Psoas muscle (tissue), 8 donors: Measurements from ENCODE around the gene ALOXE3. TPM values are rescaled to one million over a fixed set of nuclear protein-coding genes. Genes with fewer than 3 reads are reported as not detected.

Experiments used
- ATAC-seq, 4 donors: fragments of 200-7000 bp; cut with Tn5 transposase; one replicate each; pipeline ENCODE4 v1.9.1; 2020; ENCODE audit warnings: moderate library complexity in 3 of 4, mild to moderate bottlenecking in 2 of 4
- DNase-seq, 2 donors: peaks; one replicate each; pipeline ENCODE4 v3.0.0-alpha.2; 2020
- H3K27ac ChIP-seq: fragments of 200-600 bp; one replicate; pipeline ENCODE4 v1.8.0; 2022
- H3K27me3 ChIP-seq, 3 donors: fragments of 200-600 bp in 1 of 3; one replicate each; pipeline versions ENCODE4 v1.6.1 to v1.8.0; 2013 to 2022; ENCODE audit warnings: low read length in 2 of 3, mild to moderate bottlenecking in 2 of 3, moderate library complexity in 1 of 3; ENCODE audit not compliant: insufficient read depth in 3 of 3
- H3K36me3 ChIP-seq, 2 donors: fragments of 200-600 bp in 1 of 2; one replicate each; pipeline versions ENCODE4 v1.6.1 to v1.8.0; 2013 to 2022; ENCODE audit warnings: low read depth in 1 of 2, mild to moderate bottlenecking in 1 of 2, moderate library complexity in 1 of 2; ENCODE audit not compliant: insufficient read depth in 1 of 2
- H3K4me1 ChIP-seq: fragments of 200-600 bp; one replicate; pipeline ENCODE4 v1.8.0; 2022
- H3K4me3 ChIP-seq: fragments of 200-600 bp; one replicate; pipeline ENCODE4 v1.8.0; 2022; ENCODE audit warnings: mild to moderate bottlenecking
- H3K9me3 ChIP-seq: fragments of 200-600 bp; one replicate; pipeline ENCODE4 v1.8.0; 2022
- CTCF ChIP-seq: fragments of 200-600 bp; IDR thresholded peaks from one replicate; pipeline ENCODE4 v1.8.0; 2022; ENCODE audit warnings: antibody characterized with exemption
- WGBS, 3 donors: extraction: QIAGEN DNeasy Blood & Tissue Kit; methylation state at CpG; one replicate each; pipeline versions ENCODE4 v1.1.6 to v1.1.7; 2013; 5-methylcytosine and 5-hydroxymethylcytosine counted together
- intact Hi-C, 2 donors: fragments of 100-400 bp; cut with DNase I; formaldehyde crosslinking; loops; one replicate each; pipeline versions ENCODE4 v1.11.0 to v1.14.2; 2022
- polyA plus RNA-seq, 3 donors: library from polyadenylated mRNA; stranded (reverse); fragments of 200-250 nt; gene quantifications; one replicate each; pipeline ENCODE4 v1.2.3, GENCODE V29; 2013
- total RNA-seq, 4 donors: library from RNA; stranded (reverse); fragmentation: NEBNext Ultra II Directional in 2 of 4; extraction: Animal tissue kit (Norgen Biotek cat#: 25700) in 2 of 4; gene quantifications; one replicate each; pipeline versions ENCODE4 v1.2.1 to v1.2.4, GENCODE V29; 2021 to 2023
- donor health status: healthy with polysubstance abuse.
- donor health status: DM: no; HTN: no; CAD: no; lungs with moderate emphysema.
- donor health status: Bipolar disorder and iron deficiency.
- donor health status: healthy.
- donor health status: DM: yes; HTN: yes; CAD: no.
- donor health status: DM: no; HTN: no; CAD: no.
- donor health status: DM: no; HTN: no; CAD: no.
- donor health status: DM: yes; HTN: yes; CAD: no.

The ALOXE3 gene
- total and polyA plus RNA-seq, 7 donors: 0.42 TPM; not detected in 6

GRCh38 chr17:8076502-8077266 is 41.6 kb downstream of the ALOXE3 start:
- Histone ChIP-seq H3K27me3 (peaks cover 0 to 76% (median 26%) of the 10 kb centered on the region in 3 donors), H3K4me1 (peaks cover 19% of the 10 kb centered on the region), H3K27ac (no peak overlapping the region), H3K4me3 (no peak overlapping the region), H3K9me3 (no peaks in the 10 kb centered on the region), H3K36me3 (no peaks in the 10 kb centered on the region)
- DNase-seq: no peak
- WGBS, 3 donors: 81 to 87% (median 82%) methylated on average over 13 of the region's 13 CpGs
- no peak for TF ChIP-seq CTCF
- intact Hi-C loops: no loop called here
- ATAC-seq: no peak

GRCh38 chr17:8075574-8076342 is 42.6 kb downstream of the ALOXE3 start:
- H3K27me3 ChIP-seq: peaks cover 0 to 85% (median 27%) of the 10 kb centered on the region in 3 donors
- ATAC-seq: no peak
- intact Hi-C loops: no loop called here

GRCh38 chr17:8075081-8075480 is 43.2 kb downstream of the ALOXE3 start:
- intact Hi-C loops: no loop called here

More at GRCh38 chr17:8075574-8076342, 42.6 kb downstream of the ALOXE3 start:
- DNase-seq: no peak
- 90 to 92% (median 91%) methylated on average over 14 of the region's 14 CpGs for WGBS, 3 donors
- Histone ChIP-seq H3K36me3 (no peaks in the 10 kb centered on the region), H3K27ac (no peak overlapping the region), H3K9me3 (no peaks in the 10 kb centered on the region), H3K4me1 (peaks cover 19% of the 10 kb centered on the region), H3K4me3 (no peak overlapping the region)
- TF ChIP-seq CTCF: no peak

GRCh38 chr17:8074554-8074953 is 43.8 kb downstream of the ALOXE3 start:
- Histone ChIP-seq H3K27ac (no peak overlapping the region), H3K27me3 (peaks cover 0 to 85% (median 27%) of the 10 kb centered on the region in 3 donors), H3K36me3 (no peaks in the 10 kb centered on the region), H3K4me3 (no peak overlapping the region), H3K9me3 (no peaks in the 10 kb centered on the region), H3K4me1 (peaks cover 15% of the 10 kb centered on the region)
- no peak for TF ChIP-seq CTCF
- no peak for ATAC-seq
- 33 to 36% (median 35%) methylated on average over 7 of the region's 7 CpGs for WGBS, 3 donors
- DNase-seq: no peak
- intact Hi-C loops: no loop called here

More at GRCh38 chr17:8075081-8075480, 43.2 kb downstream of the ALOXE3 start:
- H3K9me3 ChIP-seq: no peaks in the 10 kb centered on the region
- peaks cover 0 to 86% (median 27%) of the 10 kb centered on the region in 3 donors for H3K27me3 ChIP-seq
- H3K27ac ChIP-seq: no peak overlapping the region
- H3K36me3 ChIP-seq: no peaks in the 10 kb centered on the region
- TF ChIP-seq CTCF: no peak
- ATAC-seq: no peak
- DNase-seq: no peak
- 82 to 83% (median 82%) methylated on average over 3 of the region's 3 CpGs for WGBS, 3 donors
- no peak overlapping the region for H3K4me3 ChIP-seq
- peaks cover 17% of the 10 kb centered on the region for H3K4me1 ChIP-seq
